ENCODE data around the gene CALM1.
A peak's percentile ranks its signal among the peaks of the same experiment; 100 is the strongest.

CALM1 gene

GRCh38 chr14:90381999-90382451 lies 14.8 kb upstream of the CALM1 start:
- Histone ChIP-seq H2BK120ac (ENCODE audit: insufficient read depth, low read length, poor library complexity) (no peak overlapping the region), H3K4me2 (ENCODE audit: low read length) (peak overlapping the region; percentile 83), H3K4ac (ENCODE audit: low read depth, low read length) (no peak overlapping the region), H3K18ac (ENCODE audit: low read length) (no peak overlapping the region), H4K12ac (ENCODE audit: low read depth, low read length) (no peak overlapping the region), H2AK5ac (ENCODE audit: low read length) (no peak overlapping the region), H3K9ac (ENCODE audit: low read length) (peak overlapping the region; percentile 72), H3K4me1 (ENCODE audit: control insufficient read depth in 1 of 2, insufficient read depth in 2 of 2, low read length in 2 of 2) (peaks cover 8 to 11% of the 10 kb centered on the region in 2 experiments), H2BK12ac (ENCODE audit: low read length) (no peak overlapping the region), H3K79me2 (ENCODE audit: control insufficient read depth, insufficient read depth, low read length, poor library complexity) (peaks cover 11% of the 10 kb centered on the region), H4K8ac (ENCODE audit: low read depth, low read length) (peak overlapping the region; percentile 94), H3K14ac (ENCODE audit: low read length) (peak overlapping the region; percentile 78), H2BK5ac (ENCODE audit: low read depth, low read length, poor library complexity) (no peak overlapping the region), H3K27me3 (ENCODE audit: insufficient read depth, low read length) (no peaks in the 10 kb centered on the region), H3K9me3 (ENCODE audit: insufficient read depth, low read depth, low read length) (no peaks in the 10 kb centered on the region), H3K4me3 (ENCODE audit: low read depth, low read length) (no peak overlapping the region), H3K23ac (ENCODE audit: low read length) (no peak overlapping the region), H3K27ac (ENCODE audit: low read depth, low read length) (no peak overlapping the region), H2AFZ (ENCODE audit: insufficient read depth, low read length, poor library complexity) (no peak overlapping the region), H4K91ac (ENCODE audit: low read depth, low read length) (peak overlapping the region; percentile 3), H3K79me1 (ENCODE audit: low read length) (peaks cover 15% of the 10 kb centered on the region), H3K36me3 (ENCODE audit: control insufficient read depth in 1 of 2, insufficient read depth in 2 of 2, low read length in 2 of 2) (no peaks in the 10 kb centered on the region)
- no peak for DNase-seq
- WGBS (ENCODE audit: extremely low coverage, insufficient coverage, insufficient read length): no CpG with 5 or more reads among the region's 13 CpGs

GRCh38 chr14:90382491-90383125 lies 14.2 kb upstream of the CALM1 start:
- Histone ChIP-seq H3K9ac (ENCODE audit: low read length) (peak overlapping the region; percentile 72), H3K9me3 (ENCODE audit: insufficient read depth, low read depth, low read length) (no peaks in the 10 kb centered on the region), H2BK12ac (ENCODE audit: low read length) (no peak overlapping the region), H3K79me1 (ENCODE audit: low read length) (peaks cover 15% of the 10 kb centered on the region), H3K36me3 (ENCODE audit: control insufficient read depth in 1 of 2, insufficient read depth in 2 of 2, low read length in 2 of 2) (no peaks in the 10 kb centered on the region), H3K4me1 (ENCODE audit: control insufficient read depth in 1 of 2, insufficient read depth in 2 of 2, low read length in 2 of 2) (peaks cover 8 to 11% of the 10 kb centered on the region in 2 experiments), H3K4me3 (ENCODE audit: low read depth, low read length) (peak overlapping the region; percentile 65), H3K27ac (ENCODE audit: low read depth, low read length) (peak overlapping the region; percentile 90), H3K4ac (ENCODE audit: low read depth, low read length) (peak overlapping the region; percentile 22), H3K79me2 (ENCODE audit: control insufficient read depth, insufficient read depth, low read length, poor library complexity) (peaks cover 11% of the 10 kb centered on the region), H2AK5ac (ENCODE audit: low read length) (no peak overlapping the region), H3K14ac (ENCODE audit: low read length) (peak overlapping the region; percentile 78), H3K27me3 (ENCODE audit: insufficient read depth, low read length) (no peaks in the 10 kb centered on the region), H2BK5ac (ENCODE audit: low read depth, low read length, poor library complexity) (peak overlapping the region; percentile 83), H3K4me2 (ENCODE audit: low read length) (peak overlapping the region; percentile 83), H3K23ac (ENCODE audit: low read length) (no peak overlapping the region), H4K91ac (ENCODE audit: low read depth, low read length) (peak overlapping the region; percentile 86), H3K18ac (ENCODE audit: low read length) (peak overlapping the region; percentile 67), H4K8ac (ENCODE audit: low read depth, low read length) (peak overlapping the region; percentile 94), H4K12ac (ENCODE audit: low read depth, low read length) (peak overlapping the region; percentile 85), H2BK120ac (ENCODE audit: insufficient read depth, low read length, poor library complexity) (peak overlapping the region; percentile 77), H2AFZ (ENCODE audit: insufficient read depth, low read length, poor library complexity) (peak overlapping the region; percentile 95)
- peak; percentile 75 to 83 for DNase-seq
- WGBS (ENCODE audit: extremely low coverage, insufficient coverage, insufficient read length): no CpG with 5 or more reads among the region's 34 CpGs

- H2BK5ac ChIP-seq (ENCODE audit: low read depth, low read length, poor library complexity): peak overlapping the region; percentile 83
- H3K79me1 ChIP-seq (ENCODE audit: low read length): peaks cover 15% of the 10 kb centered on the region
- peak overlapping the region; percentile 85 for H4K12ac ChIP-seq (ENCODE audit: low read depth, low read length)
- H3K9me3 ChIP-seq (ENCODE audit: insufficient read depth, low read depth, low read length): no peaks in the 10 kb centered on the region
- DNase-seq: peak; percentile 100
- H3K18ac ChIP-seq (ENCODE audit: low read length): no peak overlapping the region
- H3K4ac ChIP-seq (ENCODE audit: low read depth, low read length): peak overlapping the region; percentile 22
- H2BK120ac ChIP-seq (ENCODE audit: insufficient read depth, low read length, poor library complexity): peak overlapping the region; percentile 77
- H2AFZ ChIP-seq (ENCODE audit: insufficient read depth, low read length, poor library complexity): peak overlapping the region; percentile 77
- H3K36me3 ChIP-seq (ENCODE audit: control insufficient read depth in 1 of 2, insufficient read depth in 2 of 2, low read length in 2 of 2): no peaks in the 10 kb centered on the region
- H3K27ac ChIP-seq (ENCODE audit: low read depth, low read length): peak overlapping the region; percentile 90
- H4K8ac ChIP-seq (ENCODE audit: low read depth, low read length): peak overlapping the region; percentile 94
- peak overlapping the region; percentile 85 for H3K4me2 ChIP-seq (ENCODE audit: low read length)
- WGBS (ENCODE audit: extremely low coverage, insufficient coverage, insufficient read length): no CpG with 5 or more reads among the region's 62 CpGs
- no peak overlapping the region for H2BK12ac ChIP-seq (ENCODE audit: low read length)
- peaks cover 11% of the 10 kb centered on the region for H3K79me2 ChIP-seq (ENCODE audit: control insufficient read depth, insufficient read depth, low read length, poor library complexity)
- no peak overlapping the region for H2AK5ac ChIP-seq (ENCODE audit: low read length)
- H3K23ac ChIP-seq (ENCODE audit: low read length): no peak overlapping the region
- H3K14ac ChIP-seq (ENCODE audit: low read length): peak overlapping the region; percentile 78
- H4K91ac ChIP-seq (ENCODE audit: low read depth, low read length): peak overlapping the region; percentile 86
- H3K27me3 ChIP-seq (ENCODE audit: insufficient read depth, low read length): no peaks in the 10 kb centered on the region
- peak overlapping the region; percentile 71 for H3K4me3 ChIP-seq (ENCODE audit: low read depth, low read length)
- peaks cover 8 to 11% of the 10 kb centered on the region in 2 experiments for H3K4me1 ChIP-seq (ENCODE audit: control insufficient read depth in 1 of 2, insufficient read depth in 2 of 2, low read length in 2 of 2)
- peak overlapping the region; percentile 90 for H3K9ac ChIP-seq (ENCODE audit: low read length)
These were observed 13.6 kb upstream of the CALM1 start for GRCh38 chr14:90383126-90383730.

- peak overlapping the region; percentile 79 for H4K8ac ChIP-seq (ENCODE audit: low read depth, low read length)
- H4K91ac ChIP-seq (ENCODE audit: low read depth, low read length): peak overlapping the region; percentile 81
- H3K79me1 ChIP-seq (ENCODE audit: low read length): peaks cover 15% of the 10 kb centered on the region
- peak overlapping the region; percentile 23 for H2AK5ac ChIP-seq (ENCODE audit: low read length)
- peak overlapping the region; percentile 40 for H2BK120ac ChIP-seq (ENCODE audit: insufficient read depth, low read length, poor library complexity)
- no peak overlapping the region for H3K23ac ChIP-seq (ENCODE audit: low read length)
- peak; percentile 42 to 58 for DNase-seq
- peak overlapping the region; percentile 71 for H3K4me3 ChIP-seq (ENCODE audit: low read depth, low read length)
- H2AFZ ChIP-seq (ENCODE audit: insufficient read depth, low read length, poor library complexity): peak overlapping the region; percentile 77
- H3K79me2 ChIP-seq (ENCODE audit: control insufficient read depth, insufficient read depth, low read length, poor library complexity): peaks cover 11% of the 10 kb centered on the region
- H3K14ac ChIP-seq (ENCODE audit: low read length): peak overlapping the region; percentile 76
- no CpG with 5 or more reads among the region's 37 CpGs for WGBS (ENCODE audit: extremely low coverage, insufficient coverage, insufficient read length)
- H3K9ac ChIP-seq (ENCODE audit: low read length): peak overlapping the region; percentile 90
- H3K4me1 ChIP-seq (ENCODE audit: control insufficient read depth in 1 of 2, insufficient read depth in 2 of 2, low read length in 2 of 2): peaks cover 8 to 11% of the 10 kb centered on the region in 2 experiments
- peak overlapping the region; percentile 83 for H3K27ac ChIP-seq (ENCODE audit: low read depth, low read length)
- H3K18ac ChIP-seq (ENCODE audit: low read length): peak overlapping the region; percentile 87
- peak overlapping the region; percentile 85 for H3K4me2 ChIP-seq (ENCODE audit: low read length)
- no peaks in the 10 kb centered on the region for H3K27me3 ChIP-seq (ENCODE audit: insufficient read depth, low read length)
- no peak overlapping the region for H2BK12ac ChIP-seq (ENCODE audit: low read length)
- peak overlapping the region; percentile 22 for H3K4ac ChIP-seq (ENCODE audit: low read depth, low read length)
- H4K12ac ChIP-seq (ENCODE audit: low read depth, low read length): peak overlapping the region; percentile 78
- no peaks in the 10 kb centered on the region for H3K36me3 ChIP-seq (ENCODE audit: control insufficient read depth in 1 of 2, insufficient read depth in 2 of 2, low read length in 2 of 2)
- peak overlapping the region; percentile 69 for H2BK5ac ChIP-seq (ENCODE audit: low read depth, low read length, poor library complexity)
- H3K9me3 ChIP-seq (ENCODE audit: insufficient read depth, low read depth, low read length): no peaks in the 10 kb centered on the region
These were observed 12.9 kb upstream of the CALM1 start for GRCh38 chr14:90383731-90384542.

All from trophoblast cell (in vitro differentiated cells and primary cell).